OCI-LY7 (cell line): ENCODE measurements around the gene SPRTN.

Experiments
- EZH2phosphoT487 ChIP-seq: fragments of 200-600 bp; sonication (generic); IDR thresholded peaks from 2 replicates; pipeline ENCODE4 v1.6.1; 2018; ENCODE audit warnings: low read depth, borderline replicate concordance, mild to moderate bottlenecking, mixed run types, antibody characterized with exemption, low read length, moderate library complexity, mixed read lengths
- TF ChIP-seq, protein P1 (sequence below): fragments of 200-600 bp; sonication (generic); conservative IDR thresholded peaks from 2 replicates; pipeline ENCODE4 v1.5.1; 2014; ENCODE audit warnings: mild to moderate bottlenecking, antibody characterized with exemption, low read length, moderate library complexity, mixed read lengths

DNA sequence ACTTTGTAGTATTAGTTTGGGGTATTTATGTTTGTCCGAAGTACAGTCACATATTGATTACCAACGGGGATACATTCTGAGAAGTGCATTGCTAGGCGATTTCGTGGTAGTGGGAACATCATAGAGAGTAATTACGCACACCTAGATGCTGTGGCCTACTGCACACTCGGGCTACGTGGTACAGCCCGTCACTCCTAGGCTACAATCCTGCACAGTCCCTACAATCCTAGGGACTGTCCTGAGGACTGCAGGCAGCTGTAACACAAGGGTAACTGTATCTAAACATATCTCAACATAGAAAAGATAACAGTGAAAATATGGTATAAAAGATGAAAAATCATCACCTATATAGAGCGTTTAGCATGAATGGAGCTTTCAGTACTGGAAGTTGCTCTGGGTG is 19.0 kb upstream of the SPRTN start:
- TF ChIP-seq, protein P1, sequence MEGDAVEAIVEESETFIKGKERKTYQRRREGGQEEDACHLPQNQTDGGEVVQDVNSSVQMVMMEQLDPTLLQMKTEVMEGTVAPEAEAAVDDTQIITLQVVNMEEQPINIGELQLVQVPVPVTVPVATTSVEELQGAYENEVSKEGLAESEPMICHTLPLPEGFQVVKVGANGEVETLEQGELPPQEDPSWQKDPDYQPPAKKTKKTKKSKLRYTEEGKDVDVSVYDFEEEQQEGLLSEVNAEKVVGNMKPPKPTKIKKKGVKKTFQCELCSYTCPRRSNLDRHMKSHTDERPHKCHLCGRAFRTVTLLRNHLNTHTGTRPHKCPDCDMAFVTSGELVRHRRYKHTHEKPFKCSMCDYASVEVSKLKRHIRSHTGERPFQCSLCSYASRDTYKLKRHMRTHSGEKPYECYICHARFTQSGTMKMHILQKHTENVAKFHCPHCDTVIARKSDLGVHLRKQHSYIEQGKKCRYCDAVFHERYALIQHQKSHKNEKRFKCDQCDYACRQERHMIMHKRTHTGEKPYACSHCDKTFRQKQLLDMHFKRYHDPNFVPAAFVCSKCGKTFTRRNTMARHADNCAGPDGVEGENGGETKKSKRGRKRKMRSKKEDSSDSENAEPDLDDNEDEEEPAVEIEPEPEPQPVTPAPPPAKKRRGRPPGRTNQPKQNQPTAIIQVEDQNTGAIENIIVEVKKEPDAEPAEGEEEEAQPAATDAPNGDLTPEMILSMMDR = no peak
- TF ChIP-seq EZH2phosphoT487 = no peak
